ENCODE results near the gene RNF175.

Gene RNF175

DNA sequence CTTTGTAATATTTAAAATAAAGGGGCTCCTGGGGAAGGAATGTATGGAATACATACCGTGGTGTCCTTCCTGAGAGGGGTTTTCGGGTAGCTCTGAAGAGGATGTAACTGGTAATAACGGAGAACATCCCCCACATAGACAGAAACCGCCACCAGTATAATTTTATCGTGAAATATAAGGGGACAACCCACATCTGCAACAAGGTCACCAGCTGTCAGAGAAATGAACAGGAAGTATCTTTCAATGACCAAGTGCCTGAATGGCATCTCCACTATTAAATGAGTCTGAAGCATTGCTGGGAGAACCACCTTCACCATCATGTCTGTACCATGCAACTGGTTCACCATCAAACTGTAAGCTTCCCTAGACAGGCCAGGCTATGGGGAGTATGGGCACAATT is 31.7 kb downstream of the RNF175 start:
- Histone ChIP-seq H3K4me3 (no peak overlapping the region), H3K36me3 (ENCODE audit: insufficient read depth, low read length) (no peaks in the 10 kb centered on the region), H3K9ac (ENCODE audit: insufficient read length) (no peak overlapping the region), H3K27ac (no peak overlapping the region), H3K9me3 (ENCODE audit: low read depth, low read length) (no peaks in the 10 kb centered on the region)
- DNase-seq (ENCODE audit: low read depth, low spot score): no peak
- TF ChIP-seq FOXP2 (optimal IDR thresholded peaks at IDR 0.05; ENCODE audit: control extremely low read depth, extremely low read length, insufficient read depth) (no peak), EZH2 (IDR thresholded peaks at IDR 0.05) (no peak), POLR2AphosphoS5 (IDR thresholded peaks at IDR 0.05; ENCODE audit: borderline replicate concordance, low read depth, low read length) (no peak)

- DNase-seq (ENCODE audit: low read depth, low spot score): no peak
- Histone ChIP-seq H3K4me3 (no peak overlapping the region), H3K27ac (no peak overlapping the region), H3K9ac (ENCODE audit: insufficient read length) (no peak overlapping the region), H3K9me3 (ENCODE audit: low read depth, low read length) (no peaks in the 10 kb centered on the region), H3K36me3 (ENCODE audit: insufficient read depth, low read length) (no peaks in the 10 kb centered on the region)
- TF ChIP-seq FOXP2 (optimal IDR thresholded peaks at IDR 0.05; ENCODE audit: control extremely low read depth, extremely low read length, insufficient read depth): no peak
- no peak for TF ChIP-seq EZH2 (IDR thresholded peaks at IDR 0.05)
- no peak for TF ChIP-seq POLR2AphosphoS5 (IDR thresholded peaks at IDR 0.05; ENCODE audit: borderline replicate concordance, low read depth, low read length)
Observed at GRCh38 chr4:153725831-153726154, 34.0 kb downstream of the RNF175 start.

- Histone ChIP-seq H3K9me3 (ENCODE audit: low read depth, low read length) (no peaks in the 10 kb centered on the region), H3K9ac (ENCODE audit: insufficient read length) (no peak overlapping the region), H3K36me3 (ENCODE audit: insufficient read depth, low read length) (no peaks in the 10 kb centered on the region), H3K4me3 (no peak overlapping the region), H3K27ac (0 out of 2 replicates have a peak overlapping the region, but pooled peaks have one; percentile 20)
- no peak for DNase-seq (ENCODE audit: low read depth, low spot score)
- no peak for TF ChIP-seq POLR2AphosphoS5 (IDR thresholded peaks at IDR 0.05; ENCODE audit: borderline replicate concordance, low read depth, low read length)
- TF ChIP-seq EZH2 (IDR thresholded peaks at IDR 0.05): no peak
- TF ChIP-seq FOXP2 (optimal IDR thresholded peaks at IDR 0.05; ENCODE audit: control extremely low read depth, extremely low read length, insufficient read depth): no peak
Observed at GRCh38 chr4:153725136-153725830, 34.5 kb downstream of the RNF175 start.

- no peak for DNase-seq (ENCODE audit: low read depth, low spot score)
- TF ChIP-seq FOXP2 (optimal IDR thresholded peaks at IDR 0.05; ENCODE audit: control extremely low read depth, extremely low read length, insufficient read depth) (no peak), EZH2 (IDR thresholded peaks at IDR 0.05) (no peak), POLR2AphosphoS5 (IDR thresholded peaks at IDR 0.05; ENCODE audit: borderline replicate concordance, low read depth, low read length) (no peak)
- Histone ChIP-seq H3K36me3 (ENCODE audit: insufficient read depth, low read length) (no peaks in the 10 kb centered on the region), H3K9me3 (ENCODE audit: low read depth, low read length) (no peaks in the 10 kb centered on the region), H3K4me3 (no peak overlapping the region), H3K27ac (no peak overlapping the region), H3K9ac (ENCODE audit: insufficient read length) (no peak overlapping the region)
Observed at GRCh38 chr4:153724606-153725005, 35.2 kb downstream of the RNF175 start.

DNA sequence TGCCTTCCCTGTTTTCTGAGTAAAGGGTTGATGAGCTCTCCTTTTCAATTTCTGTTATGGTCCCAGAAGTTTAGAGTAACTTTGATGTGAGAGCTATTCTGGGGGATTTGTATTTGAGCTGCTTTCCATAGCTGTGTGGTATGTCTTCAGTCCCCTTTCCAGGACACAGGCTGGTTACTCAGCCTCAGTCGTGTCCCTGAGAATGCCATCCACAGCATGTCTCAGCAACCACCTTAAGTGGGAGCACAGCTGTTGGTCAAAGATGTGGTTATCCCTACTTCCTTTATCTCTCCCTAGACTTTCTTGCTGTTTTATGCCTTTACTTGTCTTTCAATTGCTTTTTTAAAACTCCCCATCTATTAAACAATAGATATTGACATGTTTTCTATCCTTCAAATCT is 37.8 kb downstream of the RNF175 start:
- no peak for DNase-seq (ENCODE audit: low read depth, low spot score)
- H3K36me3 ChIP-seq (ENCODE audit: insufficient read depth, low read length): no peaks in the 10 kb centered on the region
- H3K9ac ChIP-seq (ENCODE audit: insufficient read length): no peak overlapping the region
- no peak overlapping the region for H3K27ac ChIP-seq
- H3K9me3 ChIP-seq (ENCODE audit: low read depth, low read length): no peaks in the 10 kb centered on the region
- TF ChIP-seq EZH2 (IDR thresholded peaks at IDR 0.05) (no peak), POLR2AphosphoS5 (IDR thresholded peaks at IDR 0.05; ENCODE audit: borderline replicate concordance, low read depth, low read length) (no peak), FOXP2 (optimal IDR thresholded peaks at IDR 0.05; ENCODE audit: control extremely low read depth, extremely low read length, insufficient read depth) (no peak)
- no peak overlapping the region for H3K4me3 ChIP-seq

DNA sequence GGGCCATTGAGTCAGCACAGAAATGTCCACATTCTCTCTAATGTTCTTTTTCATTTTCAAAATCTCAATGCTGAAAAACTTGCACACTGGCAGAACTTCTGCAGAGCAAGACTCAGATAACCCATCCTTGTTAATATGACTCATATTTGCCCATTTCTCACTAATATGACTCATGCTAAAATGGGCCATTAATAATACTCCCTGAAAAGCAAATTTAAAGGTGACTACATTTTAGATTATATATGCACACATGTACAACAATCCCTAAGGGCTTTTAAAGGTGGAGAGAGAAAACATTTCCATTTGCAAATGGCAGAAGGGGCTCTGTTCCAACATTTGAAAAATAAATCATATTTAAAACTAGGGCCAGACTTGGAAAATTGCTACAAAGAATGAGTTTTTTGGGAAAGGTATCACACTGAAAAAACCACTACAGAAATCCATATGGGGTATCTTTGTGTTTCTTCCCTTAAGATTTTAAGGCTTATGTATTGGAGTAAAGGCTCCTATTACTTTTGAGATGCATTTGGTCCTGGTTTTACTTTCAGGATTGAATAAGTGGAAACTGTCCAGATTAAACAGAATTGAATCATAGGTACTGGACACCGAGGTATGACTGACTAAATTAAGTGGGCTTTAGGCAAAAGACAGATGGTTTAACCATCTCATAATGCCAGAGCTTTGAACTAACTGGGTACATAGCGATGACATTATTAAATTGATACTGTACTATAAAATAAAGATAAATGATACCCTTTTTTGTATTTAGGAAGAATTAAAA is 45.8 kb downstream of the RNF175 start:
- no peaks in the 10 kb centered on the region for H3K36me3 ChIP-seq (ENCODE audit: insufficient read depth, low read length)
- no peak overlapping the region for H3K4me3 ChIP-seq
- DNase-seq (ENCODE audit: low read depth, low spot score): no peak
- no peak for TF ChIP-seq POLR2AphosphoS5 (IDR thresholded peaks at IDR 0.05; ENCODE audit: borderline replicate concordance, low read depth, low read length)
- TF ChIP-seq FOXP2 (optimal IDR thresholded peaks at IDR 0.05; ENCODE audit: control extremely low read depth, extremely low read length, insufficient read depth): no peak
- TF ChIP-seq EZH2 (IDR thresholded peaks at IDR 0.05): no peak
- no peak overlapping the region for H3K27ac ChIP-seq
- no peaks in the 10 kb centered on the region for H3K9me3 ChIP-seq (ENCODE audit: low read depth, low read length)
- no peak overlapping the region for H3K9ac ChIP-seq (ENCODE audit: insufficient read length)

- Histone ChIP-seq H3K4me3 (no peak overlapping the region), H3K9ac (ENCODE audit: insufficient read length) (no peak overlapping the region), H3K27ac (no peak overlapping the region), H3K36me3 (ENCODE audit: insufficient read depth, low read length) (no peaks in the 10 kb centered on the region), H3K9me3 (ENCODE audit: low read depth, low read length) (no peaks in the 10 kb centered on the region)
- no peak for TF ChIP-seq FOXP2 (optimal IDR thresholded peaks at IDR 0.05; ENCODE audit: control extremely low read depth, extremely low read length, insufficient read depth)
- no peak for TF ChIP-seq POLR2AphosphoS5 (IDR thresholded peaks at IDR 0.05; ENCODE audit: borderline replicate concordance, low read depth, low read length)
- no peak for TF ChIP-seq EZH2 (IDR thresholded peaks at IDR 0.05)
- no peak for DNase-seq (ENCODE audit: low read depth, low spot score)
Observed at GRCh38 chr4:153710681-153711080, 49.1 kb downstream of the RNF175 start.

- no peak overlapping the region for H3K4me3 ChIP-seq
- TF ChIP-seq POLR2AphosphoS5 (IDR thresholded peaks at IDR 0.05; ENCODE audit: borderline replicate concordance, low read depth, low read length) (no peak), FOXP2 (optimal IDR thresholded peaks at IDR 0.05; ENCODE audit: control extremely low read depth, extremely low read length, insufficient read depth) (no peak), EZH2 (IDR thresholded peaks at IDR 0.05) (no peak)
- H3K36me3 ChIP-seq (ENCODE audit: insufficient read depth, low read length): no peaks in the 10 kb centered on the region
- no peaks in the 10 kb centered on the region for H3K9me3 ChIP-seq (ENCODE audit: low read depth, low read length)
- H3K9ac ChIP-seq (ENCODE audit: insufficient read length): no peak overlapping the region
- no peak for DNase-seq (ENCODE audit: low read depth, low spot score)
- H3K27ac ChIP-seq: no peak overlapping the region
Observed at GRCh38 chr4:153706519-153706918, 53.3 kb downstream of the RNF175 start.

All from SK-N-MC (cell line).